ENCODE data around the gene C1orf174.

- TF ChIP-seq CTCF (IDR thresholded peaks at IDR 0.05) (no peak), POLR2AphosphoS5 (IDR thresholded peaks at IDR 0.05; ENCODE audit: low read depth, low read length) (no peak), SIN3A (IDR thresholded peaks at IDR 0.05; ENCODE audit: borderline replicate concordance, insufficient read depth, low read depth, low read length) (no peak), REST (IDR thresholded peaks at IDR 0.05; ENCODE audit: insufficient read depth in 1 of 2, low read depth in 2 of 2, low read length in 1 of 2) (no peak), TCF7L2 (IDR thresholded peaks at IDR 0.05; ENCODE audit: low read depth, low read length) (no peak)
Measured at GRCh38 chr1:3943806-3944577, 43.9 kb upstream of the C1orf174 start.

Data from Panc1 (cell line).